Endothelial cell (in vitro differentiated cells): ENCODE measurements around the gene MBTPS1. TPM values are rescaled to one million over a fixed set of nuclear protein-coding genes. Genes with fewer than 3 reads are reported as not detected.

Source experiments
- DNase-seq: peaks from one replicate; pipeline ENCODE4 v3.0.0; 2021; ENCODE audit warnings: low spot score
- H3K27ac Mint-ChIP-seq: one replicate; pipeline ENCODE4 v1.8.0; 2021; ENCODE audit warnings: mixed read lengths, inconsistent platforms; ENCODE audit not compliant: unreplicated experiment
- H3K27me3 Mint-ChIP-seq: one replicate; pipeline ENCODE4 v1.8.0; 2021; ENCODE audit warnings: mild to moderate bottlenecking, moderate library complexity, mixed read lengths, inconsistent platforms; ENCODE audit not compliant: unreplicated experiment
- H3K36me3 Mint-ChIP-seq: one replicate; pipeline ENCODE4 v1.8.0; 2021; ENCODE audit warnings: mild to moderate bottlenecking, low read depth, mixed read lengths, inconsistent platforms; ENCODE audit not compliant: unreplicated experiment
- H3K4me1 Mint-ChIP-seq: one replicate; pipeline ENCODE4 v1.8.0; 2021; ENCODE audit warnings: mild to moderate bottlenecking, mixed read lengths, inconsistent platforms; ENCODE audit not compliant: unreplicated experiment
- H3K4me3 Mint-ChIP-seq: one replicate; pipeline ENCODE4 v1.8.0; 2021; ENCODE audit warnings: mild to moderate bottlenecking, mixed read lengths, inconsistent platforms; ENCODE audit not compliant: unreplicated experiment
- H3K9me3 Mint-ChIP-seq: one replicate; pipeline ENCODE4 v1.8.0; 2021; ENCODE audit warnings: mixed read lengths, inconsistent platforms; ENCODE audit not compliant: unreplicated experiment
- total RNA-seq: library from RNA; stranded (reverse); fragmentation: NEBNext Ultra II Directional; extraction: Animal tissue kit (Norgen Biotek cat#: 25700); gene quantifications from one replicate; pipeline ENCODE4 v1.2.1, GENCODE V29; 2021; ENCODE audit not compliant: unreplicated experiment
- TF ChIP-seq, protein P1 (sequence below): fragments of 200-600 bp; sonication (generic); IDR thresholded peaks from one replicate; pipeline ENCODE4 v1.5.0; 2021; ENCODE audit warnings: antibody characterized with exemption; ENCODE audit not compliant: unreplicated experiment

The MBTPS1 gene
- total RNA-seq, 1 donor from 2014 or later: 79.7 TPM

DNA sequence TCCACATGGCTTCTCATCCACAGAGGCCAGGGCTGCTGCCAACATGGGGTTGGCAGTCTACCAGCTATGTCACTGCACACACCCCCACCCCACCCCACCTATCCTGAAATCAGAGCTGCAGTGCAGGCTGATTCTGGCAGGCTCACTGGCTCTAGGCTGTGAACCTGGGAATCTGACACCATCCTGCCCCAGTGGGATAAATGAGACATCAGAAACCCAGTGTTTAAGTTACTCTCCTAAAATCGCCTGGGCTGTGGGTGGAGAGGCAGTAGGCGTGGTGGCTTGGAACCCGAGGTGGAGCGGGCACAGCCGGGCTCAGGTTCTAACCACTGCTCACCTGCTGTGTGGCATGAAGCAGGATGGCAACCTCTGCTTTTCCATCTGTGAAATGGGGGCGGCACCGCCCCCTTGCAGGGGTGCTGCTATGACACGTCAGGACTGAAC is 79.7 kb downstream of the MBTPS1 start:
- Mint-ChIP-seq H3K27me3 (peaks cover 7% of the 10 kb centered on the region), H3K4me3 (no peak overlapping the region), H3K27ac (no peak overlapping the region), H3K4me1 (peaks cover 3% of the 10 kb centered on the region), H3K36me3 (no peaks in the 10 kb centered on the region), H3K9me3 (no peaks in the 10 kb centered on the region)
- no peak for DNase-seq
- TF ChIP-seq, protein P1, sequence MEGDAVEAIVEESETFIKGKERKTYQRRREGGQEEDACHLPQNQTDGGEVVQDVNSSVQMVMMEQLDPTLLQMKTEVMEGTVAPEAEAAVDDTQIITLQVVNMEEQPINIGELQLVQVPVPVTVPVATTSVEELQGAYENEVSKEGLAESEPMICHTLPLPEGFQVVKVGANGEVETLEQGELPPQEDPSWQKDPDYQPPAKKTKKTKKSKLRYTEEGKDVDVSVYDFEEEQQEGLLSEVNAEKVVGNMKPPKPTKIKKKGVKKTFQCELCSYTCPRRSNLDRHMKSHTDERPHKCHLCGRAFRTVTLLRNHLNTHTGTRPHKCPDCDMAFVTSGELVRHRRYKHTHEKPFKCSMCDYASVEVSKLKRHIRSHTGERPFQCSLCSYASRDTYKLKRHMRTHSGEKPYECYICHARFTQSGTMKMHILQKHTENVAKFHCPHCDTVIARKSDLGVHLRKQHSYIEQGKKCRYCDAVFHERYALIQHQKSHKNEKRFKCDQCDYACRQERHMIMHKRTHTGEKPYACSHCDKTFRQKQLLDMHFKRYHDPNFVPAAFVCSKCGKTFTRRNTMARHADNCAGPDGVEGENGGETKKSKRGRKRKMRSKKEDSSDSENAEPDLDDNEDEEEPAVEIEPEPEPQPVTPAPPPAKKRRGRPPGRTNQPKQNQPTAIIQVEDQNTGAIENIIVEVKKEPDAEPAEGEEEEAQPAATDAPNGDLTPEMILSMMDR: no peak

DNA sequence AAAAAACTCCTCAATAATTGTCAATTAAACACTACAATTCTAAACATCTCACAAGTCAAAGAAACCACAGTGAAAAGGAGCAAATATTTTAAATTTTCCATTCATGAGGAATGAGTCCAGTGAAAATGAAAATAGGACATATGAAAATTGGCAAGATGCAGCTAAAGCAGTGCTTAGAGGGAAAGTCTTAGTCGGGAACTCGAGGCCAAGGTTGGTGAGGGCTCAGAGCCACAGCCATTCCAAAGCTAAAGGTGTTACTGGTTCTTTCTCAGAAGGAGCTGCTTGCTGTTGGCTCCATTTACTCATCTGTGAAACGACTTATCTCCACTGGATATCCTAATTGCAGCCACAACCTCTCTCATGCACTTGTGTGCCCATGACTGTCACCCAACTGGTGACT is 80.6 kb downstream of the MBTPS1 start:
- no peaks in the 10 kb centered on the region for H3K9me3 Mint-ChIP-seq
- DNase-seq: no peak
- no peaks in the 10 kb centered on the region for H3K36me3 Mint-ChIP-seq
- no peak overlapping the region for H3K4me3 Mint-ChIP-seq
- no peak overlapping the region for H3K27ac Mint-ChIP-seq
- peaks cover 10% of the 10 kb centered on the region for H3K27me3 Mint-ChIP-seq
- H3K4me1 Mint-ChIP-seq: peaks cover 3% of the 10 kb centered on the region
- TF ChIP-seq, protein P1: no peak

DNA sequence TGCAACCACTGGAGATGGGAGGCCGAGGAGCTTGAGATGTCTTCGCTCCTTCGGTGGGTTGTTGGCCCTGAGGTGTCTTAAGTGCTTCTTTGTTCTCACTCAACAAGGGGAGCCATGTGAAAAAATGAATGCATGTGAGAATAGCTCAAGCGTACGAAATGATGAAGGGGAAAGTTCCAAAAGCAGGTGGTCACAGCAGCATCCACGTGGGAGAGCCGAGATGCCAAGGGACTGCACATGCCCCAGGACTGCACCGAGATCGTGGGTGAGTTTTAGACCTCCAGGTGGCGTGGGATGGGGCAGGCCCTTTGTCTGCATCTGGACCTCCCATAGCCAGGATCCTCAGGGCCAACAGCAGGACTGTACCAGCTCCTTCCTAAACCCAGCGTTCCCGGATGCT is 82.2 kb downstream of the MBTPS1 start:
- peaks cover 11% of the 10 kb centered on the region for H3K27me3 Mint-ChIP-seq

DNA sequence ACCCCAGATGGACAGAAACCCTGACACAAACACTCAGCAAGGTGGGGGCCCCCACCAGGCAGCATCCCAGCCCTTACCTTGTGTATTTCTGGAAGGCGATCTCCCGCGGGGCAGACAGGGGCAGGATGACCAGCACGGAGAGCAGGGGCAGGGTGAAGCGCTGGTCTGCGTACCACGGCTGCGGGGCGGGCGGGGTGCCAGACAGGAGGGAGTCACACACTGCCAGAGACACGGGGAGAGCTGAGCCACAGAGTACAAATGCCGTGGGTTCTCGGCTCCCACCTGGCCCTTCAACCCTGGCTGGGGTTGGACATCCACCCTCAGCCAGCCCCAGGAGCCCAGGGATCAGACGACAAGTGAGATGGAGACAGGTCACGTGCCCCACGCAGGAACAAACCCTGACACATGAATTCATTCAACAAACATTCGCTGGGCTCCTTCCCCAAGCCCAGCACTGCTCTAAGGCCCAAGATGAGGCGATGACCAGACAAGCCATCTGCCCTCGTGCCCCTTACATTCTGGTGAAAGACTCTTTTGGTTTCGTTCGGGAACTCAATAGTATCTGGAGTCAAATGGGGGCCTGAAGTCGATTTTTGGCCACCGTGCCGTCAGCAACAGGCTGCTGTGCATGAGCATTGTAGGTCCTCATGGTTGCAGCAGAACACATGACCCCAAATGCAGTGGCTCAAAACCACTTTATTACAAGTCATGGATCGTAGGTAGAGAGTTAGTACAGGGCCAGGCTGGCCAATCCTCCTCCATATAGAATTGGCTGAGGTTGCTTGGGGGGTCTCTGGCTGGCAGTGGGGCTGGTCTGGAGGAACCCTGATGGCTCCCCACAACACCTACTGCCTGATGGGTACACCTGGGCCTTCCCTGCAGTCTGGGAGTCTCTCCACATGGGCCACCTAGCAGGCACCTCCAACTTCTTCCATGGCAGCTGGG is 83.2 kb downstream of the MBTPS1 start:
- no peak overlapping the region for H3K27ac Mint-ChIP-seq
- no peak overlapping the region for H3K4me3 Mint-ChIP-seq
- TF ChIP-seq, protein P1: no peak
- no peaks in the 10 kb centered on the region for H3K36me3 Mint-ChIP-seq
- no peak for DNase-seq
- peaks cover 10% of the 10 kb centered on the region for H3K27me3 Mint-ChIP-seq
- H3K9me3 Mint-ChIP-seq: no peaks in the 10 kb centered on the region
- peaks cover 3% of the 10 kb centered on the region for H3K4me1 Mint-ChIP-seq

More for the DNA sequence above, 82.2 kb downstream of the MBTPS1 start:
- Mint-ChIP-seq H3K4me1 (peaks cover 3% of the 10 kb centered on the region), H3K4me3 (no peak overlapping the region), H3K9me3 (no peaks in the 10 kb centered on the region), H3K36me3 (no peaks in the 10 kb centered on the region), H3K27ac (no peak overlapping the region)
- TF ChIP-seq, protein P1: no peak
- no peak for DNase-seq
